CD4-positive, alpha-beta T cell treated with Interleukin-2 at 100 ng/mL for 4 hours (primary cell): ENCODE results near the gene HDHD5.

Experiments
- DNase-seq: peaks from one replicate; pipeline ENCODE4 v3.0.0-alpha.2; 2020; ENCODE audit warnings: low spot score

The HDHD5 gene

GRCh38 chr22:17119481-17120202, 39.4 kb downstream of the HDHD5 start:
- no peak for DNase-seq

- no peak for DNase-seq
These were observed 40.7 kb downstream of the HDHD5 start for GRCh38 chr22:17118342-17118741.

GRCh38 chr22:17117890-17118289, 41.2 kb downstream of the HDHD5 start:
- DNase-seq, result peak; percentile 18

- DNase-seq, result no peak
These were observed 41.7 kb downstream of the HDHD5 start for GRCh38 chr22:17117400-17117799.

- no peak for DNase-seq
These were observed 42.3 kb downstream of the HDHD5 start for GRCh38 chr22:17116572-17117330.

GRCh38 chr22:17115945-17116565, 43.0 kb downstream of the HDHD5 start:
- no peak for DNase-seq

- no peak for DNase-seq
These were observed 43.8 kb downstream of the HDHD5 start for GRCh38 chr22:17115236-17115635.

- no peak for DNase-seq
These were observed 44.2 kb downstream of the HDHD5 start for GRCh38 chr22:17114898-17115235.

- DNase-seq, result no peak
These were observed 44.7 kb downstream of the HDHD5 start for GRCh38 chr22:17114173-17114897.

- no peak for DNase-seq
These were observed 45.5 kb downstream of the HDHD5 start for GRCh38 chr22:17113600-17113999.

- no peak for DNase-seq
These were observed 46.5 kb downstream of the HDHD5 start for GRCh38 chr22:17112491-17113042.

- DNase-seq, result no peak
These were observed 48.1 kb downstream of the HDHD5 start for GRCh38 chr22:17110791-17111550.

GRCh38 chr22:17109976-17110375, 49.1 kb downstream of the HDHD5 start:
- no peak for DNase-seq

- DNase-seq, result no peak
These were observed 49.8 kb downstream of the HDHD5 start for GRCh38 chr22:17109113-17109865.

- no peak for DNase-seq
These were observed 50.6 kb downstream of the HDHD5 start for GRCh38 chr22:17108256-17109112.

GRCh38 chr22:17107547-17107810, 51.6 kb downstream of the HDHD5 start:
- DNase-seq, result no peak

- DNase-seq, result no peak
These were observed 52.1 kb downstream of the HDHD5 start for GRCh38 chr22:17106785-17107546.

GRCh38 chr22:17106161-17106784, 52.8 kb downstream of the HDHD5 start:
- no peak for DNase-seq
